DMS79 (cell line): Measurements from ENCODE around the gene FTSJ3.
"Not testable (repeated sequence)": the region's sequence is repeated elsewhere in the genome, so short reads cannot be mapped to it uniquely, and the experiment has no call there.

Source experiments
- DNase-seq: peaks from one replicate; lab custom pipeline; 2025; lab: John Stamatoyannopoulos, UW

FTSJ3 gene

GRCh38 chr17:63826468-63827001 is 928 bp downstream of the FTSJ3 start:
- DNase-seq = no peak

GRCh38 chr17:63824362-63824761 is 3.1 kb downstream of the FTSJ3 start:
- DNase-seq = no peak

- no peak for DNase-seq
Measured at GRCh38 chr17:63823659-63824331, 3.7 kb downstream of the FTSJ3 start.

GRCh38 chr17:63822537-63822936 is 4.9 kb downstream of the FTSJ3 start:
- no peak for DNase-seq

- no peak for DNase-seq
Measured at GRCh38 chr17:63821804-63822203, 5.7 kb downstream of the FTSJ3 start.

- DNase-seq = no peak
Measured at GRCh38 chr17:63820963-63821561, 6.4 kb downstream of the FTSJ3 start.

- DNase-seq = no peak
Measured at GRCh38 chr17:63819585-63820537, 7.6 kb downstream of the FTSJ3 start.

- no peak for DNase-seq
Measured at GRCh38 chr17:63819131-63819530, 8.3 kb downstream of the FTSJ3 start.

GRCh38 chr17:63817736-63818385 is 9.6 kb downstream of the FTSJ3 start:
- DNase-seq = no peak

- DNase-seq = no peak
Measured at GRCh38 chr17:63816669-63817068, 10.8 kb downstream of the FTSJ3 start.

GRCh38 chr17:63816123-63816522 is 11.3 kb downstream of the FTSJ3 start:
- no peak for DNase-seq

GRCh38 chr17:63809970-63810369 is 17.5 kb downstream of the FTSJ3 start:
- no peak for DNase-seq

GRCh38 chr17:63805591-63805990 is 21.9 kb downstream of the FTSJ3 start:
- no peak for DNase-seq

GRCh38 chr17:63804328-63804727 is 23.1 kb downstream of the FTSJ3 start:
- no peak for DNase-seq

- DNase-seq = no peak
Measured at GRCh38 chr17:63800783-63801182, 26.7 kb downstream of the FTSJ3 start.

GRCh38 chr17:63798572-63799106 is 28.8 kb downstream of the FTSJ3 start:
- DNase-seq = no peak

GRCh38 chr17:63796375-63796774 is 31.1 kb downstream of the FTSJ3 start:
- DNase-seq = not testable (repeated sequence)

- DNase-seq = no peak
Measured at GRCh38 chr17:63792055-63792729, 35.3 kb downstream of the FTSJ3 start.

GRCh38 chr17:63790057-63790456 is 37.4 kb downstream of the FTSJ3 start:
- no peak for DNase-seq

- DNase-seq = no peak
Measured at GRCh38 chr17:63786971-63787711, 40.3 kb downstream of the FTSJ3 start.
